MM.1S (cell line): ENCODE data around the gene AADAT.
A peak's percentile ranks its signal among the peaks of the same experiment; 100 is the strongest.

Source experiments
- DNase-seq: peaks from one replicate; pipeline ENCODE4 v3.0.0-alpha.2; 2015
- H2AFZ ChIP-seq: fragments of 300-600 bp; sonication (generic); 2 replicates; pipeline ENCODE4 v1.6.0; 2016; ENCODE audit warnings: antibody characterized with exemption, low read length
- H3F3A ChIP-seq: fragments of 300-600 bp; sonication (generic); 2 replicates; pipeline ENCODE4 v1.6.1; 2016; ENCODE audit warnings: mild to moderate bottlenecking, antibody characterized with exemption, low read length, moderate library complexity, mixed read lengths; ENCODE audit not compliant: insufficient read depth
- H3K27ac ChIP-seq: fragments of 300-600 bp; sonication (generic); 2 replicates; pipeline ENCODE4 v1.5.1; 2016; ENCODE audit warnings: mild to moderate bottlenecking, low read length
- H3K27me3 ChIP-seq: fragments of 300-600 bp; sonication (generic); replicated peaks from 2 replicates; pipeline ENCODE4 v1.6.0; 2016; ENCODE audit warnings: low read length; ENCODE audit not compliant: insufficient read depth
- H3K36me3 ChIP-seq: fragments of 300-600 bp; sonication (generic); replicated peaks from 2 replicates; pipeline ENCODE4 v1.6.1; 2016; ENCODE audit warnings: mild to moderate bottlenecking, low read length, mixed read lengths; ENCODE audit not compliant: insufficient read depth
- H3K4me1 ChIP-seq: fragments of 300-600 bp; sonication (generic); 2 replicates; pipeline ENCODE4 v1.6.1; 2016; ENCODE audit warnings: low read length, mixed read lengths
- H3K4me2 ChIP-seq: fragments of 300-600 bp; sonication (generic); 2 replicates; pipeline ENCODE4 v1.6.0; 2016; ENCODE audit warnings: low read depth, low read length
- H3K4me3 ChIP-seq: fragments of 300-600 bp; sonication (generic); 2 replicates; pipeline ENCODE4 v1.5.1; 2016; ENCODE audit warnings: low read length, mixed read lengths
- H3K79me2 ChIP-seq: fragments of 300-600 bp; sonication (generic); 2 replicates; pipeline ENCODE4 v1.6.1; 2016; ENCODE audit warnings: mixed run types, low read length, mixed read lengths
- H3K9ac ChIP-seq: fragments of 300-600 bp; sonication (generic); 2 replicates; pipeline ENCODE4 v1.6.1; 2016; ENCODE audit warnings: low read length, mixed read lengths
- H3K9me2 ChIP-seq: fragments of 300-600 bp; sonication (generic); replicated peaks from 2 replicates; pipeline ENCODE4 v1.6.1; 2016; ENCODE audit warnings: mild to moderate bottlenecking, low read length, mixed read lengths; ENCODE audit not compliant: insufficient read depth
- H3K9me3 ChIP-seq: fragments of 300-600 bp; sonication (generic); replicated peaks from 2 replicates; pipeline ENCODE4 v1.6.1; 2016; ENCODE audit warnings: mild to moderate bottlenecking, low read length, mixed read lengths; ENCODE audit not compliant: insufficient read depth
- H4K20me1 ChIP-seq: fragments of 300-600 bp; sonication (generic); 2 replicates; pipeline ENCODE4 v1.6.1; 2016; ENCODE audit warnings: mild to moderate bottlenecking, low read length, moderate library complexity, mixed read lengths; ENCODE audit not compliant: insufficient read depth
- EZH2 ChIP-seq: fragments of 300-600 bp; sonication (generic); optimal IDR thresholded peaks from 2 replicates; pipeline ENCODE3; 2017; ENCODE audit warnings: low read depth, mild to moderate bottlenecking, antibody characterized with exemption, low read length, mixed read lengths
- EZH2phosphoT487 ChIP-seq: fragments of 300-600 bp; sonication (generic); IDR thresholded peaks from 2 replicates; pipeline ENCODE4 v1.6.1; 2018; ENCODE audit warnings: antibody characterized with exemption, low read length
- TF ChIP-seq, protein P1 (sequence below): fragments of 300-600 bp; sonication (generic); IDR thresholded peaks from 2 replicates; pipeline ENCODE4 v1.5.1; 2016; ENCODE audit warnings: antibody characterized with exemption, low read length, mixed read lengths

Gene AADAT

DNA sequence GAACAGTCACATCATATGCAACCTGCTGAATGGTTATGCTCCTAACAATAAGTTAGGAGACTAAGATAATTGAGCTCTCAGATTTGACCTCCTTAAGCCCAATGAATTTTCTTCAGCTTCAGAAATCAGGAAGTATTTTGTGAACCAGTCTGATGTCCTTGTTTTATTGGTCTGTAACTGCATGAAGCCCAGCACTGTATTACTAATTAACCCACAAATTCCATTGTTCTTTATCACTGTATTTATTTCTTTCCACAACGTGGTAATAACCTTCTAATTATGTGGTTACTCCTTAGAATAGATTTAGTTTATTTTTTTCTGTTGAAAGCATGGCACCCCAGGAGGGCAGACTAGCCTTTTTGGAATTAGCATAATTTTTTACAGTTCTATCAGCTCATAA is 59.6 kb downstream of the AADAT start:
- H2AFZ ChIP-seq, result no peak overlapping the region
- no peaks in the 10 kb centered on the region for H4K20me1 ChIP-seq
- peaks cover 3% of the 10 kb centered on the region; the same call in 1 of the 2 replicates for H3K4me1 ChIP-seq
- H3K9me3 ChIP-seq, result no peaks in the 10 kb centered on the region
- H3K4me2 ChIP-seq, result no peak overlapping the region
- no peaks in the 10 kb centered on the region for H3K27me3 ChIP-seq
- no peaks in the 10 kb centered on the region for H3K9me2 ChIP-seq
- no peaks in the 10 kb centered on the region for H3K79me2 ChIP-seq
- no peak overlapping the region for H3K4me3 ChIP-seq
- H3K9ac ChIP-seq, result no peak overlapping the region
- H3K36me3 ChIP-seq, result no peaks in the 10 kb centered on the region
- H3K27ac ChIP-seq, result no peak overlapping the region
- TF ChIP-seq EZH2, result no peak
- DNase-seq, result no peak
- peaks cover 6% of the 10 kb centered on the region for H3F3A ChIP-seq

DNA sequence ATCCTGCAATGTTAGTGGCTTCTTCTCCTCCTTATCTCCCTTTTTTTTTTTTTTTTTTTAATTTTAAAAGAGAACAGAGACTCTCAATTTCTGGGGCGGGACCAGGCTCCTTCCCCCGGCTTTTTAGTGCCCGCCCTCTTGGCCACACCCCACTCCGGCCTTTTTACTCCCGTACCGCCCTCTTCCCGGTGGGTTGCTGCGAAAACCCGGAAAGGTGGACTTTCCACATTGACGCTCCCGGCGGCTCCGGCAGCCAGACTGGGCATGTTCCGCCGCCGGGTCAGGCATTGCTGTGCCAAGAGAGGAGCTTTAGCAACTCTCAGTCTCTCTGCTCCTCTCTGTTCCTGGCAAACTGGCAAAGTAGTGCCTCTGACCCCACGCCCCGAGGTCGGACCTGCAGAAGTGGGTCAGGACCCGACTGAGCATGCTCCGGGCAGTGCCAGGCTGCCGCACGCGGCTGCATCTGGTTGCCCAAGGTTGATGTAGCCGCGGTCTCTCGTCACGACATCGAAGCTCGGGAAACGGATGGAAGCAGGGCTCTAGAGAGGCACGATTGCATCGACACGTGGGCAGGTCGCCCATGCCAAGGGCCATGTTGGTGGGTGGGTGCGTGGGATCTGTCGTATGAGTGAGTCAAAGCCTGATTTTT is 62.5 kb downstream of the AADAT start:
- Histone ChIP-seq H3K4me3 (peak overlapping the region; percentile 89), H3K27me3 (no peaks in the 10 kb centered on the region), H2AFZ (peak overlapping the region; percentile 92), H3K9me2 (no peaks in the 10 kb centered on the region), H4K20me1 (no peaks in the 10 kb centered on the region), H3K79me2 (no peaks in the 10 kb centered on the region), H3K4me1 (peaks cover 3% of the 10 kb centered on the region; the same call in 1 of the 2 replicates), H3K4me2 (peak overlapping the region; percentile 89), H3K9ac (peak overlapping the region; percentile 90; the same call in 1 of the 2 replicates), H3F3A (peaks cover 6% of the 10 kb centered on the region), H3K9me3 (no peaks in the 10 kb centered on the region), H3K36me3 (no peaks in the 10 kb centered on the region), H3K27ac (peak overlapping the region; percentile 86; the same call in 1 of the 2 replicates)
- TF ChIP-seq, protein P1, sequence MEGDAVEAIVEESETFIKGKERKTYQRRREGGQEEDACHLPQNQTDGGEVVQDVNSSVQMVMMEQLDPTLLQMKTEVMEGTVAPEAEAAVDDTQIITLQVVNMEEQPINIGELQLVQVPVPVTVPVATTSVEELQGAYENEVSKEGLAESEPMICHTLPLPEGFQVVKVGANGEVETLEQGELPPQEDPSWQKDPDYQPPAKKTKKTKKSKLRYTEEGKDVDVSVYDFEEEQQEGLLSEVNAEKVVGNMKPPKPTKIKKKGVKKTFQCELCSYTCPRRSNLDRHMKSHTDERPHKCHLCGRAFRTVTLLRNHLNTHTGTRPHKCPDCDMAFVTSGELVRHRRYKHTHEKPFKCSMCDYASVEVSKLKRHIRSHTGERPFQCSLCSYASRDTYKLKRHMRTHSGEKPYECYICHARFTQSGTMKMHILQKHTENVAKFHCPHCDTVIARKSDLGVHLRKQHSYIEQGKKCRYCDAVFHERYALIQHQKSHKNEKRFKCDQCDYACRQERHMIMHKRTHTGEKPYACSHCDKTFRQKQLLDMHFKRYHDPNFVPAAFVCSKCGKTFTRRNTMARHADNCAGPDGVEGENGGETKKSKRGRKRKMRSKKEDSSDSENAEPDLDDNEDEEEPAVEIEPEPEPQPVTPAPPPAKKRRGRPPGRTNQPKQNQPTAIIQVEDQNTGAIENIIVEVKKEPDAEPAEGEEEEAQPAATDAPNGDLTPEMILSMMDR, result no peak
- no peak for TF ChIP-seq EZH2phosphoT487
- no peak for TF ChIP-seq EZH2
- peak; percentile 91 for DNase-seq

DNA sequence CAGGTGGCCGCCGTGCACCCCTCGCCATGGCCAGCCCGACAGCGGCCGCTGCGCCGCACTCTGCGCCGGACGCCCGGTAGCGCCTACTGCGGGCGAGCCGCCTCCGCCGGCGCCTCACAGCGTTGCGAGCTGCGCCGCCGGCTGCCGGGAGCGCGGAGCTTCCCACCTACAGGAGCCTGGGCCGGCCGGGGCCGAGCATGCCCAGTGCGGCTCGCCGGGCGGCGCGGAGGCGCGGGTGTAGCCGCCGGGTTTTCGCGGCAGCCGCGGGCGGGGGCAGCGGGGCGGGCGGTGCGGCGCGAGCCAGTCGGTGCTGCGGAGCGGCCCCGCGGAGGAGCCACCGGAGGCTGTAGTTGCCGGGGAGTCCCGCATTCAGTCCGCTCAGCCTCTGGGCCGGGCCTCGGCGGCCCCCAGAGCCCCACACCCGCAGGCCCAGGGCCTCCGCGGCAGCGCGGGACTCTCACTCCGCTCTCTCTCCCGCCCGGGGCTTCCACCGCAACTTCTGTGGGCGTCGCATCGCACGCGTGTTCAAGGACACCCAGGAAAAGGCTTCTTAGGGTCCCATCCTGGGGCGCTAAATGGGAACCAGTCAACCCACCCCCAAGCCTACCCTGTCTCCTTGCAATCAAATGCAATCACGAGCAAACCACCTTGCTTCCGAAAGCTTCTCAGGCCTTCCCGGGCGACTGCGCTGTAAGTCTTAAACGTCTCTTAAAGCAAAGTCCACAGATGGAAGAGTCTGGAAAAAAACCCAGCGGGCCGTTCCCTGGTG is 63.3 kb downstream of the AADAT start, which contains the start of gene MFAP3L:
TSS of gene MFAP3L (minus strand) at position 143 of the 769 bp plus-strand sequence. CDS start 20,518 bp downstream, outside the sequence.
- Histone ChIP-seq H3K36me3 (no peaks in the 10 kb centered on the region), H3F3A (peaks cover 6% of the 10 kb centered on the region), H3K79me2 (no peaks in the 10 kb centered on the region), H3K9me3 (no peaks in the 10 kb centered on the region), H3K27me3 (no peaks in the 10 kb centered on the region), H3K9ac (peak within 1 kb of the TSS; percentile 90), H3K9me2 (no peaks in the 10 kb centered on the region), H3K4me3 (peak within 1 kb of the TSS; percentile 89), H4K20me1 (no peaks in the 10 kb centered on the region), H2AFZ (peak within 1 kb of the TSS; percentile 92), H3K4me2 (peak within 1 kb of the TSS; percentile 89), H3K27ac (peak within 1 kb of the TSS; percentile 86), H3K4me1 (peaks cover 3% of the 10 kb centered on the region; the same call in 1 of the 2 replicates)
- DNase-seq, result peak; percentile 91
- TF ChIP-seq, protein P1, result no peak
- TF ChIP-seq EZH2, result no peak
- TF ChIP-seq EZH2phosphoT487, result no peak
